Glutamatergic neuron (in vitro differentiated cells): ENCODE results near the gene PRLR. TPM values are rescaled to one million over a fixed set of nuclear protein-coding genes. Genes with fewer than 3 reads are reported as not detected.
A peak's percentile ranks its signal among the peaks of the same experiment; 100 is the strongest.

Experiments
- DNase-seq: peaks from one replicate; pipeline ENCODE4 v3.0.0; 2022
- H3K27ac Mint-ChIP-seq: one replicate; pipeline ENCODE4 v1.8.0; 2020; ENCODE audit warnings: mild to moderate bottlenecking, mixed read lengths, inconsistent platforms; ENCODE audit not compliant: unreplicated experiment
- H3K27me3 Mint-ChIP-seq: one replicate; pipeline ENCODE4 v1.8.0; 2020; ENCODE audit warnings: mild to moderate bottlenecking, moderate library complexity, mixed read lengths, inconsistent platforms; ENCODE audit not compliant: unreplicated experiment
- H3K36me3 Mint-ChIP-seq: one replicate; pipeline ENCODE4 v1.8.0; 2020; ENCODE audit warnings: mild to moderate bottlenecking, mixed read lengths, inconsistent platforms; ENCODE audit not compliant: unreplicated experiment
- H3K4me1 Mint-ChIP-seq: one replicate; pipeline ENCODE4 v1.8.0; 2020; ENCODE audit warnings: mild to moderate bottlenecking, low read depth, mixed read lengths, inconsistent platforms; ENCODE audit not compliant: unreplicated experiment
- H3K4me3 Mint-ChIP-seq: one replicate; pipeline ENCODE4 v1.8.0; 2020; ENCODE audit warnings: mild to moderate bottlenecking, mixed read lengths, inconsistent platforms; ENCODE audit not compliant: unreplicated experiment
- H3K9me3 Mint-ChIP-seq: one replicate; pipeline ENCODE4 v1.8.0; 2020; ENCODE audit warnings: mild to moderate bottlenecking, moderate library complexity, mixed read lengths, inconsistent platforms; ENCODE audit not compliant: unreplicated experiment
- total RNA-seq: library from RNA; stranded (reverse); fragmentation: NEBNext Ultra II Directional; extraction: Animal tissue kit (Norgen Biotek cat#: 25700); gene quantifications from one replicate; pipeline ENCODE4 v1.2.1, GENCODE V29; 2021; ENCODE audit not compliant: unreplicated experiment
- TF ChIP-seq, protein P1 (sequence below): fragments of 200-600 bp; sonication (generic); IDR thresholded peaks from one replicate; pipeline ENCODE4 v1.5.0; 2021; ENCODE audit not compliant: partially characterized antibody, unreplicated experiment

Gene PRLR
- total RNA-seq, 1 donor from 2014 or later = not detected

DNA sequence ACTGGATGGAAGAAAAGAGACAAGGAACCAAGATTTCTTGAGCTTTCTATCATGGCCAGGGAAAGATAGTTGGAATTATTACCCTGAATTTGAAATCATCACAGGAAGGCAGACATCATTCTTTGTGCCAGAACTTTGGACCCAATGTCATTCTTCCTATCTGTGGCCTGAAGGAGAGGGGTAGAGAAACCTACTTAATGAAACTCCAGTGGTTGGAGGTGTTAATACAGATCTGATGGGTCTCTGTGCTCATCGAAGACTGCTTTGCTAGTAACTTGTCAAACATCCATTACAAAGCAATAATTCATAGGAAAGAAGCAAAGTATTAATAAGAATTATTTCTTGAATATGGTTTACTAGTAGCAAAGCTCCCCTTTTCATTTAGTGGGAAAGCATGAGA is 26.9 kb downstream of the PRLR start:
- TF ChIP-seq, protein P1, sequence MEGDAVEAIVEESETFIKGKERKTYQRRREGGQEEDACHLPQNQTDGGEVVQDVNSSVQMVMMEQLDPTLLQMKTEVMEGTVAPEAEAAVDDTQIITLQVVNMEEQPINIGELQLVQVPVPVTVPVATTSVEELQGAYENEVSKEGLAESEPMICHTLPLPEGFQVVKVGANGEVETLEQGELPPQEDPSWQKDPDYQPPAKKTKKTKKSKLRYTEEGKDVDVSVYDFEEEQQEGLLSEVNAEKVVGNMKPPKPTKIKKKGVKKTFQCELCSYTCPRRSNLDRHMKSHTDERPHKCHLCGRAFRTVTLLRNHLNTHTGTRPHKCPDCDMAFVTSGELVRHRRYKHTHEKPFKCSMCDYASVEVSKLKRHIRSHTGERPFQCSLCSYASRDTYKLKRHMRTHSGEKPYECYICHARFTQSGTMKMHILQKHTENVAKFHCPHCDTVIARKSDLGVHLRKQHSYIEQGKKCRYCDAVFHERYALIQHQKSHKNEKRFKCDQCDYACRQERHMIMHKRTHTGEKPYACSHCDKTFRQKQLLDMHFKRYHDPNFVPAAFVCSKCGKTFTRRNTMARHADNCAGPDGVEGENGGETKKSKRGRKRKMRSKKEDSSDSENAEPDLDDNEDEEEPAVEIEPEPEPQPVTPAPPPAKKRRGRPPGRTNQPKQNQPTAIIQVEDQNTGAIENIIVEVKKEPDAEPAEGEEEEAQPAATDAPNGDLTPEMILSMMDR = no peak
- H3K4me3 Mint-ChIP-seq = no peak overlapping the region
- no peaks in the 10 kb centered on the region for H3K9me3 Mint-ChIP-seq
- H3K27me3 Mint-ChIP-seq = no peaks in the 10 kb centered on the region
- DNase-seq = no peak
- no peaks in the 10 kb centered on the region for H3K36me3 Mint-ChIP-seq
- H3K27ac Mint-ChIP-seq = no peak overlapping the region
- no peaks in the 10 kb centered on the region for H3K4me1 Mint-ChIP-seq

GRCh38 chr5:35202319-35203111 is 27.8 kb downstream of the PRLR start:
- no peaks in the 10 kb centered on the region for H3K36me3 Mint-ChIP-seq
- peak; percentile 70 for DNase-seq
- H3K9me3 Mint-ChIP-seq = no peaks in the 10 kb centered on the region
- H3K27me3 Mint-ChIP-seq = no peaks in the 10 kb centered on the region
- no peaks in the 10 kb centered on the region for H3K4me1 Mint-ChIP-seq
- no peak overlapping the region for H3K27ac Mint-ChIP-seq
- H3K4me3 Mint-ChIP-seq = no peak overlapping the region
- TF ChIP-seq, protein P1 = peak; percentile 40

DNA sequence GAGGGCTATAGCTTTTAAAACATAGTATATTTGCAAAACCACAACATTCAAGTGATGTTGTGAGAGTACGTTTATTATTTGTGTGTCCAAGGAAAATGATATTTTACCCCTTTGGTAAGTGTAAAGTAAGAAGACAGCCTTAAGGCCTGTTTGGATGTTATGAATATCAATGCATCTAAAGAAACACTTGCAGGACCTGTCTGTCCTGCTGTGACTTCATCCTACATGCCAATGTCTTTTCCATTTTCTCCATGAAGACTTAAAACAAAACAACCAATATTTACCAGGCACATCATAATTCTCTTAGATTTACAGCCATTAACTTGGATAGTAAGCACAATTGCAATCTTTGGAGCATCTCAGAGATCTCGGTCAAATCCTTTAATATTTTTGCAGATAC is 29.0 kb downstream of the PRLR start:
- no peak for DNase-seq
- H3K9me3 Mint-ChIP-seq = no peaks in the 10 kb centered on the region
- no peaks in the 10 kb centered on the region for H3K27me3 Mint-ChIP-seq
- H3K4me1 Mint-ChIP-seq = no peaks in the 10 kb centered on the region
- no peaks in the 10 kb centered on the region for H3K36me3 Mint-ChIP-seq
- H3K4me3 Mint-ChIP-seq = no peak overlapping the region
- TF ChIP-seq, protein P1 = no peak
- H3K27ac Mint-ChIP-seq = no peak overlapping the region

DNA sequence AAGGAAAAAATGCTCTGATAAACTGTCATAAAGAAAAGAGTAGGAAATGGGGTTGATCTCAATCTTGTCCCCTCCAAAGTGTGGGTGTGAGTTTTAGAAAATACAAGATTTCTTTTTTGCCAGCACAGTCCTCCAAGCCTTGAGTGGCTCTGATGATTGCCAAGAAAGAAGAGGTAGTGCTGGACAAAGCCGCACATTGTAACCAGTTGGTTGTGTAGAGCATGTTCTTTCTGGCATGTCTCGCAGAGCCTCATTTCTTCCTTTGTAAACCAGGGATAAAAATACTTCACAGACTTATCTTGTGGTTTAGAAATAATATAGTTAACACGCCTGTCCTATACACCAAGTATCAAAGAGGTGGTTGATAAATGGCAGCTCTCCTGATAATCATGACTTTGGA is 30.4 kb downstream of the PRLR start:
- no peak overlapping the region for H3K4me3 Mint-ChIP-seq
- H3K27me3 Mint-ChIP-seq = no peaks in the 10 kb centered on the region
- no peaks in the 10 kb centered on the region for H3K9me3 Mint-ChIP-seq
- TF ChIP-seq, protein P1 = no peak
- no peaks in the 10 kb centered on the region for H3K36me3 Mint-ChIP-seq
- no peaks in the 10 kb centered on the region for H3K4me1 Mint-ChIP-seq
- DNase-seq = no peak
- H3K27ac Mint-ChIP-seq = no peak overlapping the region

DNA sequence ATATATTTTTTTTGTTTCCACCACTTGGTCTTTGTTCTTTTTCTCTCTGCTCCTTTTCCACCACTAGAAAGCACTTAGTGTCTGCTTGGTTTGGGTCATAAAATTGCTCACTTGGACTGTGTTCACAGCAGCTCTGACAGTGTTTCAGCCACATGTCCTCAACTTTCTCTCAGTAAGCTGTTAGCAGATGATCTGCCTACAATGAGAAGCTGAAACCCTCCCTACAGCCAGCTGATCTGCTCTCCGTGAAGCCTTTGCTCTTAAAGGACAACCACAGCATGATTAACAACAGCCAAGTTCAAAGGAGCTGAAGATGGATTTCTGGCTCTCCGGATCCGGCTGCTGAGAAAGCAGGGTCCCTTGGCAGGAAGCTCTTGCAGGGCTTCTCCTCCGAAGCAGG is 31.6 kb downstream of the PRLR start:
- DNase-seq = no peak
- TF ChIP-seq, protein P1 = no peak
- Mint-ChIP-seq H3K27me3 (no peaks in the 10 kb centered on the region), H3K36me3 (no peaks in the 10 kb centered on the region), H3K27ac (no peak overlapping the region), H3K4me1 (no peaks in the 10 kb centered on the region), H3K4me3 (no peak overlapping the region), H3K9me3 (no peaks in the 10 kb centered on the region)
